HepG2 (cell line): ENCODE data around the gene GRK5. TPM values are rescaled to one million over a fixed set of nuclear protein-coding genes. Genes with fewer than 3 reads are reported as not detected.

ENCODE experiments used
- EHMT2 ChIP-seq: fragments of 200-600 bp; sonication (generic); IDR thresholded peaks from 2 replicates; pipeline ENCODE4 v1.7.0; 2017; ENCODE audit warnings: antibody characterized with exemption, low read depth, low read length, borderline replicate concordance
- EP300 ChIP-seq, 3 experiments: sonication (generic) in 1 of 3; formaldehyde crosslinking in 1 of 3; IDR thresholded peaks; 2 replicates each; pipeline versions ENCODE4 v1.5.1 to v1.6.1; 2011 to 2020; ENCODE audit warnings: low read depth in 2 of 3, low read length in 2 of 3, borderline replicate concordance in 1 of 3, improper control_type of control experiment in 1 of 3, mild to moderate bottlenecking in 1 of 3, missing genetic modification reagents in 1 of 3, moderate library complexity in 1 of 3
- MIER2 ChIP-seq: IDR thresholded peaks from 2 replicates; pipeline ENCODE4 v1.6.1; 2016; ENCODE audit warnings: missing biosample characterization, missing genetic modification reagents
- NPAS2 ChIP-seq: sonication (generic); formaldehyde crosslinking; IDR thresholded peaks from 2 replicates; pipeline ENCODE4 v1.8.0; 2022; ENCODE audit warnings: mild to moderate bottlenecking, missing genetic modification reagents, borderline replicate concordance
- PCBP1 ChIP-seq: fragments of 200-400 bp; formaldehyde crosslinking; IDR thresholded peaks from 2 replicates; pipeline ENCODE4 v1.6.1; 2017; ENCODE audit warnings: mild to moderate bottlenecking, low read depth, low read length, borderline replicate concordance
- SRY ChIP-seq: sonication (generic); formaldehyde crosslinking; IDR thresholded peaks from 2 replicates; pipeline ENCODE4 v1.8.0; 2022; ENCODE audit warnings: mild to moderate bottlenecking, missing genetic modification reagents
- ZFP41 ChIP-seq: sonication (generic); formaldehyde crosslinking; IDR thresholded peaks from 2 replicates; pipeline ENCODE4 v1.4.0; 2020; ENCODE audit warnings: mild to moderate bottlenecking, missing genetic modification reagents, borderline replicate concordance
- ZKSCAN8 ChIP-seq: IDR thresholded peaks from 2 replicates; pipeline ENCODE4 v1.6.1; 2016; ENCODE audit warnings: borderline replicate concordance, missing genetic modification reagents, missing compliant biosample characterization
- ZNF788 ChIP-seq: sonication (generic); formaldehyde crosslinking; IDR thresholded peaks from 2 replicates; pipeline ENCODE4 v1.5.0; 2020; ENCODE audit warnings: mild to moderate bottlenecking, missing genetic modification reagents, borderline replicate concordance
- polyA plus RNA-seq, 8 experiments: library from polyadenylated mRNA; depleted of rRNA in 3 of 8; stranded (reverse) in 7 of 8; unstranded in 1 of 8; fragments of >200 nt; fragmentation: Illumina TruSeq in 4 of 8; extraction: Trizol in 4 of 8; gene quantifications; 2 replicates each; pipeline versions ENCODE4 v1.2.1 to v1.2.3, GENCODE V29; 2011 to 2016; ENCODE audit warnings: low read depth in 4 of 8, missing spikeins in 1 of 8, mixed read lengths in 1 of 8; ENCODE audit not compliant: insufficient read depth in 1 of 8
- total RNA-seq, 5 experiments: library from RNA; depleted of rRNA; stranded (reverse); fragments of >200 nt; fragmentation: Illumina TruSeq; extraction: Trizol; gene quantifications; 2 replicates each; pipeline ENCODE4 v1.2.3, GENCODE V29; 2016; ENCODE audit warnings: low read depth in 1 of 5
- TF ChIP-seq, protein P1 (sequence below): sonication (generic); formaldehyde crosslinking; IDR thresholded peaks from 2 replicates; pipeline ENCODE4 v1.4.0; 2020; ENCODE audit warnings: missing genetic modification reagents
- TF ChIP-seq, protein P2 (sequence below): IDR thresholded peaks from 2 replicates; pipeline ENCODE4 v1.6.1; 2016
- TF ChIP-seq, protein P3 (sequence below): sonication (generic); formaldehyde crosslinking; IDR thresholded peaks from 2 replicates; pipeline ENCODE4 v1.5.0; 2020; ENCODE audit warnings: missing genetic modification reagents
- TF ChIP-seq, protein P4 (sequence below): sonication (generic); formaldehyde crosslinking; IDR thresholded peaks from 2 replicates; pipeline ENCODE4 v1.8.1; 2023; ENCODE audit warnings: mild to moderate bottlenecking, moderate library complexity, missing genetic modification reagents

The GRK5 gene
- total and polyA plus RNA-seq, 2 of the 13 experiments (the other 11 are each of a cell fraction or from before 2014, with no cell fraction given) = 10.4 to 12.6 TPM

DNA sequence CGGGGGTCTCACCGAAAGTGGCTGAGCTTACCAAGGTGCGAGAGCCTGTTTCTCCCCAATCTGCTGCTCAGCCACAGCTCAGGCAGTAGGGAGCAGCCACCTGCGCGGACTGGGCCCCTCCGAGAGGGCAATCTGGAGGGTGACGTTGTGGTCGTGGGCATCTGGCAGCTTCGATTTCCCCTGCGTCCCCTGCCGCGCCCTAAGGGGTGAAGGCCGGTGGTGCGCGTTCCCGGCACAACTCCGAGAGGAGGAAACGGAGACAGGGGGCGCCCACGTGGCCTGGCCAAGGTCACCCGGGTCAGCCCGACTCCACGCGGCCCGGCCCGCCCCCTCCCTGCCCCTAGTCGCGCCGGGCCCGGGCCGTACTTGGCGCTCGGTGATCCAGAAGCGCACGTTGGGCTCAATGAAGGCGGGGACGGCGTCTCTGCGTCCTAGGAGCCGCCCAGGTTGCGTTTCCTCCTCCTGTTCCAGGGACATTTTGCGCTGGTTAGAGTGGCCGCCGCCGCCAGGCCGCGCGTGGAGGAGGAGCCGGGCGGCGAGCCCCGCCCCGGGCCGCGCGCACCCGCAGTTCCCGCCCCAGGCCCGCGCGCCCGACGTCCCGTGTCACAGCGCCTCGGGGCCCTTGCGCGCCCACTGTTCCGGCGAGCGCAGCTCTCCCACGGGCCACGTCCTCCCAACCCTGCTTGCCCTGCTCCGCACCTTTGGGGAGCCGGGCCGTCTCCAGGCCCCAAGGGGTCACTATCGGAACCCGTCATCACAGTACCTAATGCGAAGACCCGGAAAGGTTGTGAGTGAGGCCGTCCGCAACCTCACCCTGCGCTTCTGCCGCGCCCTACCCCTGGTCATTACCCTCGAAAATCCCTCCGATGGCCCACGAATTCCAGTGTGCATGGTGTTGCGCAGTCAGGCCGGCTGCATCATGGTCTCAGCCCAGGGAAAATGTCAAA lies 41.9 kb upstream of the GRK5 start, which contains the start of gene SFXN4 (continued):
- TF ChIP-seq, protein P1, sequence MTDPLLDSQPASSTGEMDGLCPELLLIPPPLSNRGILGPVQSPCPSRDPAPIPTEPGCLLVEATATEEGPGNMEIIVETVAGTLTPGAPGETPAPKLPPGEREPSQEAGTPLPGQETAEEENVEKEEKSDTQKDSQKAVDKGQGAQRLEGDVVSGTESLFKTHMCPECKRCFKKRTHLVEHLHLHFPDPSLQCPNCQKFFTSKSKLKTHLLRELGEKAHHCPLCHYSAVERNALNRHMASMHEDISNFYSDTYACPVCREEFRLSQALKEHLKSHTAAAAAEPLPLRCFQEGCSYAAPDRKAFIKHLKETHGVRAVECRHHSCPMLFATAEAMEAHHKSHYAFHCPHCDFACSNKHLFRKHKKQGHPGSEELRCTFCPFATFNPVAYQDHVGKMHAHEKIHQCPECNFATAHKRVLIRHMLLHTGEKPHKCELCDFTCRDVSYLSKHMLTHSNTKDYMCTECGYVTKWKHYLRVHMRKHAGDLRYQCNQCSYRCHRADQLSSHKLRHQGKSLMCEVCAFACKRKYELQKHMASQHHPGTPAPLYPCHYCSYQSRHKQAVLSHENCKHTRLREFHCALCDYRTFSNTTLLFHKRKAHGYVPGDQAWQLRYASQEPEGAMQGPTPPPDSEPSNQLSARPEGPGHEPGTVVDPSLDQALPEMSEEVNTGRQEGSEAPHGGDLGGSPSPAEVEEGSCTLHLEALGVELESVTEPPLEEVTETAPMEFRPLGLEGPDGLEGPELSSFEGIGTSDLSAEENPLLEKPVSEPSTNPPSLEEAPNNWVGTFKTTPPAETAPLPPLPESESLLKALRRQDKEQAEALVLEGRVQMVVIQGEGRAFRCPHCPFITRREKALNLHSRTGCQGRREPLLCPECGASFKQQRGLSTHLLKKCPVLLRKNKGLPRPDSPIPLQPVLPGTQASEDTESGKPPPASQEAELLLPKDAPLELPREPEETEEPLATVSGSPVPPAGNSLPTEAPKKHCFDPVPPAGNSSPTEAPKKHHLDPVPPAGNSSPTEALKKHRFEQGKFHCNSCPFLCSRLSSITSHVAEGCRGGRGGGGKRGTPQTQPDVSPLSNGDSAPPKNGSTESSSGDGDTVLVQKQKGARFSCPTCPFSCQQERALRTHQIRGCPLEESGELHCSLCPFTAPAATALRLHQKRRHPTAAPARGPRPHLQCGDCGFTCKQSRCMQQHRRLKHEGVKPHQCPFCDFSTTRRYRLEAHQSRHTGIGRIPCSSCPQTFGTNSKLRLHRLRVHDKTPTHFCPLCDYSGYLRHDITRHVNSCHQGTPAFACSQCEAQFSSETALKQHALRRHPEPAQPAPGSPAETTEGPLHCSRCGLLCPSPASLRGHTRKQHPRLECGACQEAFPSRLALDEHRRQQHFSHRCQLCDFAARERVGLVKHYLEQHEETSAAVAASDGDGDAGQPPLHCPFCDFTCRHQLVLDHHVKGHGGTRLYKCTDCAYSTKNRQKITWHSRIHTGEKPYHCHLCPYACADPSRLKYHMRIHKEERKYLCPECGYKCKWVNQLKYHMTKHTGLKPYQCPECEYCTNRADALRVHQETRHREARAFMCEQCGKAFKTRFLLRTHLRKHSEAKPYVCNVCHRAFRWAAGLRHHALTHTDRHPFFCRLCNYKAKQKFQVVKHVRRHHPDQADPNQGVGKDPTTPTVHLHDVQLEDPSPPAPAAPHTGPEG (CRISPR knock-in tag) = peak; percentile 34; the same call in 1 of the 2 replicates
- TF ChIP-seq PCBP1 (peak; percentile 88; the same call in 1 of the 2 replicates), EHMT2 (no peak), EP300 (IDR thresholded peaks at IDR 0.05; ENCODE audit: low read depth in 2 of 2, low read length in 2 of 2) (no peak), EP300 (CRISPR knock-in tag; IDR thresholded peaks at IDR 0.05; ENCODE audit: borderline replicate concordance) (no peak), ZNF788 (peak; percentile 76), MIER2 (CRISPR knock-in tag) (no peak), NPAS2 (CRISPR knock-in tag) (no peak), ZKSCAN8 (CRISPR knock-in tag) (no peak), SRY (peak; percentile 81), ZFP41 (CRISPR knock-in tag) (peak; percentile 77; the same call in 1 of the 2 replicates)
- TF ChIP-seq, protein P2, sequence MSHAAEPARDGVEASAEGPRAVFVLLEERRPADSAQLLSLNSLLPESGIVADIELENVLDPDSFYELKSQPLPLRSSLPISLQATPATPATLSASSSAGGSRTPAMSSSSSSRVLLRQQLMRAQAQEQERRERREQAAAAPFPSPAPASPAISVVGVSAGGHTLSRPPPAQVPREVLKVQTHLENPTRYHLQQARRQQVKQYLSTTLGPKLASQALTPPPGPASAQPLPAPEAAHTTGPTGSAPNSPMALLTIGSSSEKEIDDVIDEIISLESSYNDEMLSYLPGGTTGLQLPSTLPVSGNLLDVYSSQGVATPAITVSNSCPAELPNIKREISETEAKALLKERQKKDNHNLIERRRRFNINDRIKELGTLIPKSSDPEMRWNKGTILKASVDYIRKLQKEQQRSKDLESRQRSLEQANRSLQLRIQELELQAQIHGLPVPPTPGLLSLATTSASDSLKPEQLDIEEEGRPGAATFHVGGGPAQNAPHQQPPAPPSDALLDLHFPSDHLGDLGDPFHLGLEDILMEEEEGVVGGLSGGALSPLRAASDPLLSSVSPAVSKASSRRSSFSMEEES (CRISPR knock-in tag) = 0 out of 2 replicates have a peak, but pooled peaks have one; percentile 48
- TF ChIP-seq, protein P3, sequence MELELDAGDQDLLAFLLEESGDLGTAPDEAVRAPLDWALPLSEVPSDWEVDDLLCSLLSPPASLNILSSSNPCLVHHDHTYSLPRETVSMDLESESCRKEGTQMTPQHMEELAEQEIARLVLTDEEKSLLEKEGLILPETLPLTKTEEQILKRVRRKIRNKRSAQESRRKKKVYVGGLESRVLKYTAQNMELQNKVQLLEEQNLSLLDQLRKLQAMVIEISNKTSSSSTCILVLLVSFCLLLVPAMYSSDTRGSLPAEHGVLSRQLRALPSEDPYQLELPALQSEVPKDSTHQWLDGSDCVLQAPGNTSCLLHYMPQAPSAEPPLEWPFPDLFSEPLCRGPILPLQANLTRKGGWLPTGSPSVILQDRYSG (CRISPR knock-in tag) = no peak
- TF ChIP-seq, protein P4, sequence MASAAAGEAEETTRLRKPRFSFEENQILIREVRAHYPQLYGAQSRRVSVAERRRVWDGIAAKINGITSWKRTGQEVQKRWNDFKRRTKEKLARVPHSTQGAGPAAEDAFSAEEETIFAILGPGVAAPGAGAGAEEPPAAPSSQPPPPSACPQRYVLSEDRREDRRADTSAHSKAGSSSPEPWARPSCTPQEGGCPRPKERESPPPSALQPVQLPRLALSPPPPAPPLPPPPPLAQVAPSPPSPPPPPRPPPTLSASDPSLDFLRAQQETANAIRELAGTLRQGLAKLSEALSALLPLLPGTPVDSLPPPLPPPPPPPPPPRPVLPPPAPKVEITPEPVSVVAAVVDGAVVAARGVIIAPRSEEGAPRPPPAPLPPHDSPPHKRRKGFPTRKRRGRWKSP (CRISPR knock-in tag) = peak; percentile 79; the same call in 1 of the 2 replicates
